HepG2 (cell line): Measurements from ENCODE around the gene TMEM225B. TPM values are rescaled to one million over a fixed set of nuclear protein-coding genes. Genes with fewer than 3 reads are reported as not detected.

ENCODE experiments used
- BRCA1 ChIP-seq: sonication (generic); formaldehyde crosslinking; IDR thresholded peaks from 2 replicates; pipeline ENCODE4 v1.4.0; 2020; ENCODE audit warnings: missing genetic modification reagents
- CCAR2 ChIP-seq: fragments of 200-400 bp; formaldehyde crosslinking; optimal IDR thresholded peaks from 2 replicates; pipeline ENCODE3; 2018; ENCODE audit warnings: low read depth, mild to moderate bottlenecking, low read length, moderate library complexity
- ESRRA ChIP-seq: sonication (generic); formaldehyde crosslinking; IDR thresholded peaks from 2 replicates; pipeline ENCODE4 v1.5.1; 2020; ENCODE audit warnings: mild to moderate bottlenecking, low read depth, missing genetic modification reagents
- FOXJ3 ChIP-seq: sonication (generic); formaldehyde crosslinking; IDR thresholded peaks from 2 replicates; pipeline ENCODE4 v1.4.0; 2020; ENCODE audit warnings: missing genetic modification reagents, mild to moderate bottlenecking, borderline replicate concordance
- MBD4 ChIP-seq: IDR thresholded peaks from 2 replicates; pipeline ENCODE4 v1.6.1; 2012; ENCODE audit warnings: low read length, inconsistent platforms, borderline replicate concordance
- NFE2L1 ChIP-seq: sonication (generic); formaldehyde crosslinking; IDR thresholded peaks from 2 replicates; pipeline ENCODE4 v1.4.0; 2020; ENCODE audit warnings: missing genetic modification reagents, mild to moderate bottlenecking, borderline replicate concordance
- PAXIP1 ChIP-seq: sonication (generic); formaldehyde crosslinking; conservative IDR thresholded peaks from 2 replicates; pipeline ENCODE4 v1.4.0; 2020; ENCODE audit warnings: mild to moderate bottlenecking, missing genetic modification reagents, moderate library complexity
- ZBTB1 ChIP-seq: sonication (generic); formaldehyde crosslinking; IDR thresholded peaks from 2 replicates; pipeline ENCODE4 v1.4.0; 2020; ENCODE audit warnings: missing genetic modification reagents, borderline replicate concordance
- ZMYM2 ChIP-seq: sonication (generic); formaldehyde crosslinking; IDR thresholded peaks from 2 replicates; pipeline ENCODE4 v1.8.0; 2022; ENCODE audit warnings: mild to moderate bottlenecking, missing genetic modification reagents
- ZNF260 ChIP-seq: sonication (generic); formaldehyde crosslinking; IDR thresholded peaks from 2 replicates; pipeline ENCODE4 v1.4.0; 2020; ENCODE audit warnings: missing genetic modification reagents, low read depth, mild to moderate bottlenecking, borderline replicate concordance
- ZNF296 ChIP-seq: sonication (generic); formaldehyde crosslinking; conservative IDR thresholded peaks from 2 replicates; pipeline ENCODE4 v1.5.0; 2020; ENCODE audit warnings: mild to moderate bottlenecking, missing genetic modification reagents
- ZNF563 ChIP-seq: sonication (generic); formaldehyde crosslinking; IDR thresholded peaks from 2 replicates; pipeline ENCODE4 v1.8.0; 2022; ENCODE audit warnings: mild to moderate bottlenecking, moderate library complexity, missing genetic modification reagents
- ZNF646 ChIP-seq: sonication (generic); formaldehyde crosslinking; IDR thresholded peaks from 2 replicates; pipeline ENCODE4 v1.9.0; 2021; ENCODE audit warnings: mild to moderate bottlenecking, missing genetic modification reagents
- polyA plus RNA-seq, 8 experiments: library from polyadenylated mRNA; depleted of rRNA in 3 of 8; stranded (reverse) in 7 of 8; unstranded in 1 of 8; fragments of >200 nt; fragmentation: Illumina TruSeq in 4 of 8; extraction: Trizol in 4 of 8; gene quantifications; 2 replicates each; pipeline versions ENCODE4 v1.2.1 to v1.2.3, GENCODE V29; 2011 to 2016; ENCODE audit warnings: low read depth in 4 of 8, missing spikeins in 1 of 8, mixed read lengths in 1 of 8; ENCODE audit not compliant: insufficient read depth in 1 of 8
- total RNA-seq, 5 experiments: library from RNA; depleted of rRNA; stranded (reverse); fragments of >200 nt; fragmentation: Illumina TruSeq; extraction: Trizol; gene quantifications; 2 replicates each; pipeline ENCODE4 v1.2.3, GENCODE V29; 2016; ENCODE audit warnings: low read depth in 1 of 5
- TF ChIP-seq, protein P1 (sequence below): fragments of 450-650 bp; IDR thresholded peaks from 2 replicates; pipeline ENCODE4 v1.6.1; 2017

Gene TMEM225B
- total and polyA plus RNA-seq, 2 of the 13 experiments (the other 11 are each of a cell fraction or from before 2014, with no cell fraction given), result 0.78 to 0.95 TPM

- TF ChIP-seq ZNF646 (CRISPR knock-in tag) (0 out of 2 replicates have a peak, but pooled peaks have one; percentile 27), ZNF296 (CRISPR knock-in tag) (0 out of 2 replicates have a peak, but pooled peaks have one; percentile 66), NFE2L1 (CRISPR knock-in tag) (no peak; the same call in 1 of the 2 replicates), ZMYM2 (peak; percentile 70), PAXIP1 (CRISPR knock-in tag) (peak; percentile 46), BRCA1 (no peak), MBD4 (no peak), ZNF563 (CRISPR knock-in tag) (peak; percentile 17; the same call in 1 of the 2 replicates), FOXJ3 (CRISPR knock-in tag) (no peak), CCAR2 (no peak), ESRRA (CRISPR knock-in tag) (peak; percentile 19; the same call in 1 of the 2 replicates), ZNF260 (CRISPR knock-in tag) (no peak), ZBTB1 (CRISPR knock-in tag) (no peak)
- TF ChIP-seq, protein P1, sequence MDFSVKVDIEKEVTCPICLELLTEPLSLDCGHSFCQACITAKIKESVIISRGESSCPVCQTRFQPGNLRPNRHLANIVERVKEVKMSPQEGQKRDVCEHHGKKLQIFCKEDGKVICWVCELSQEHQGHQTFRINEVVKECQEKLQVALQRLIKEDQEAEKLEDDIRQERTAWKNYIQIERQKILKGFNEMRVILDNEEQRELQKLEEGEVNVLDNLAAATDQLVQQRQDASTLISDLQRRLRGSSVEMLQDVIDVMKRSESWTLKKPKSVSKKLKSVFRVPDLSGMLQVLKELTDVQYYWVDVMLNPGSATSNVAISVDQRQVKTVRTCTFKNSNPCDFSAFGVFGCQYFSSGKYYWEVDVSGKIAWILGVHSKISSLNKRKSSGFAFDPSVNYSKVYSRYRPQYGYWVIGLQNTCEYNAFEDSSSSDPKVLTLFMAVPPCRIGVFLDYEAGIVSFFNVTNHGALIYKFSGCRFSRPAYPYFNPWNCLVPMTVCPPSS, result no peak
Observed at GRCh38 chr7:99558306-99559174, 39.5 kb upstream of the TMEM225B start, which contains the start of gene ZNF655 (continued).
